ENCODE data around the gene TAL2. TPM values are rescaled to one million over a fixed set of nuclear protein-coding genes. Genes with fewer than 3 reads are reported as not detected.

The TAL2 gene
- total RNA-seq, 4 donors from 2014 or later: 3.7 TPM; not detected in 3

GRCh38 chr9:105693435-105694189 is 31.4 kb downstream of the TAL2 start:
- TF ChIP-seq, protein P1, sequence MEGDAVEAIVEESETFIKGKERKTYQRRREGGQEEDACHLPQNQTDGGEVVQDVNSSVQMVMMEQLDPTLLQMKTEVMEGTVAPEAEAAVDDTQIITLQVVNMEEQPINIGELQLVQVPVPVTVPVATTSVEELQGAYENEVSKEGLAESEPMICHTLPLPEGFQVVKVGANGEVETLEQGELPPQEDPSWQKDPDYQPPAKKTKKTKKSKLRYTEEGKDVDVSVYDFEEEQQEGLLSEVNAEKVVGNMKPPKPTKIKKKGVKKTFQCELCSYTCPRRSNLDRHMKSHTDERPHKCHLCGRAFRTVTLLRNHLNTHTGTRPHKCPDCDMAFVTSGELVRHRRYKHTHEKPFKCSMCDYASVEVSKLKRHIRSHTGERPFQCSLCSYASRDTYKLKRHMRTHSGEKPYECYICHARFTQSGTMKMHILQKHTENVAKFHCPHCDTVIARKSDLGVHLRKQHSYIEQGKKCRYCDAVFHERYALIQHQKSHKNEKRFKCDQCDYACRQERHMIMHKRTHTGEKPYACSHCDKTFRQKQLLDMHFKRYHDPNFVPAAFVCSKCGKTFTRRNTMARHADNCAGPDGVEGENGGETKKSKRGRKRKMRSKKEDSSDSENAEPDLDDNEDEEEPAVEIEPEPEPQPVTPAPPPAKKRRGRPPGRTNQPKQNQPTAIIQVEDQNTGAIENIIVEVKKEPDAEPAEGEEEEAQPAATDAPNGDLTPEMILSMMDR (IDR thresholded peaks at IDR 0.05): no peak
- TF ChIP-seq POLR2A (IDR thresholded peaks at IDR 0.05): no peak
- no peak for TF ChIP-seq EP300 (IDR thresholded peaks at IDR 0.05)
- no peak for DNase-seq (ENCODE audit: low spot score in 2 of 2)
- 11 to 16% methylated on average over 15 of the region's 15 CpGs for WGBS, 2 donors
- Histone ChIP-seq H3K9me3 (no peaks in the 10 kb centered on the region), H3K27ac (peak overlapping the region in 1 of 4 donors; percentile 86), H3K36me3 (no peaks in the 10 kb centered on the region), H3K4me3 (peak overlapping the region; percentile 75 to 91 (median 81)), H3K4me1 (peaks cover 0 to 20% (median 4%) of the 10 kb centered on the region in 4 donors), H3K27me3 (peaks cover 0 to 21% of the 10 kb centered on the region in 2 donors)

GRCh38 chr9:105694190-105694847 is 32.1 kb downstream of the TAL2 start, which contains the start of gene TMEM38B:
Gene TMEM38B (plus strand): TSS chr9:105694541. CDS start chr9:105694661, 120 bp downstream.
- Histone ChIP-seq H3K36me3 (no peaks in the 10 kb centered on the region), H3K4me3 (peak within 1 kb of the TSS; percentile 75 to 91 (median 81)), H3K27ac (peak within 1 kb of the TSS; percentile 14 to 86 (median 77)), H3K27me3 (peaks cover 0 to 21% of the 10 kb centered on the region in 2 donors), H3K4me1 (peaks cover 0 to 20% (median 4%) of the 10 kb centered on the region in 4 donors), H3K9me3 (no peaks in the 10 kb centered on the region)
- peak in 1 of 2 donors; percentile 64 for TF ChIP-seq EP300 (IDR thresholded peaks at IDR 0.05)
- TF ChIP-seq POLR2A (IDR thresholded peaks at IDR 0.05): peak; percentile 66 to 70
- TF ChIP-seq, protein P1 (IDR thresholded peaks at IDR 0.05): peak in 1 of 5 experiments; percentile 8
- peak; percentile 32 to 36 for DNase-seq (ENCODE audit: low spot score in 2 of 2)
- WGBS, 2 donors: 0% methylated on average over 19 to 59 of the region's 65 CpGs

- TF ChIP-seq POLR2A (IDR thresholded peaks at IDR 0.05) (no peak), EP300 (IDR thresholded peaks at IDR 0.05) (peak in 1 of 2 donors; percentile 36)
- TF ChIP-seq, protein P1 (IDR thresholded peaks at IDR 0.05): no peak
- 3% methylated on average over 22 to 27 of the region's 42 CpGs for WGBS, 2 donors
- peak overlapping the region; percentile 75 to 91 (median 81) for H3K4me3 ChIP-seq
- H3K9me3 ChIP-seq: no peaks in the 10 kb centered on the region
- H3K27me3 ChIP-seq: peaks cover 0 to 21% of the 10 kb centered on the region in 2 donors
- H3K4me1 ChIP-seq: peaks cover 0 to 20% (median 4%) of the 10 kb centered on the region in 4 donors
- H3K36me3 ChIP-seq: no peaks in the 10 kb centered on the region
- DNase-seq (ENCODE audit: low spot score in 2 of 2): peak; percentile 32 to 61
- peak overlapping the region; percentile 14 to 86 (median 77) for H3K27ac ChIP-seq
Observed at GRCh38 chr9:105694848-105695581, 32.8 kb downstream of the TAL2 start.

- Histone ChIP-seq H3K27ac (no peak overlapping the region), H3K36me3 (no peaks in the 10 kb centered on the region), H3K4me3 (no peak overlapping the region), H3K4me1 (peaks cover 0 to 20% (median 4%) of the 10 kb centered on the region in 4 donors), H3K9me3 (no peaks in the 10 kb centered on the region), H3K27me3 (peaks cover 0 to 17% of the 10 kb centered on the region in 2 donors)
- WGBS, 2 donors: 95 to 96% methylated on average over 12 of the region's 12 CpGs
- no peak for DNase-seq (ENCODE audit: low spot score in 2 of 2)
- TF ChIP-seq POLR2A (IDR thresholded peaks at IDR 0.05): no peak
- no peak for TF ChIP-seq EP300 (IDR thresholded peaks at IDR 0.05)
- TF ChIP-seq, protein P1 (IDR thresholded peaks at IDR 0.05): no peak
Observed at GRCh38 chr9:105696219-105696793, 34.0 kb downstream of the TAL2 start.

Data from tibial nerve (tissue), 4 donors.